Chondrocyte (in vitro differentiated cells): ENCODE data around the gene ACADM. TPM values are rescaled to one million over a fixed set of nuclear protein-coding genes. Genes with fewer than 3 reads are reported as not detected.
"Not testable (repeated sequence)": the region's sequence is repeated elsewhere in the genome, so short reads cannot be mapped to it uniquely, and the experiment has no call there.

Experiments used
- DNase-seq: peaks from one replicate; pipeline ENCODE4 v3.0.0; 2021; ENCODE audit warnings: mixed read lengths, low spot score
- H3K27ac Mint-ChIP-seq: one replicate; pipeline ENCODE4 v1.8.0; 2021; ENCODE audit warnings: mild to moderate bottlenecking, moderate library complexity, mixed read lengths; ENCODE audit not compliant: unreplicated experiment
- H3K27me3 Mint-ChIP-seq: 2 replicates; pipeline ENCODE4 v1.8.0; 2021; ENCODE audit warnings: low read depth, mixed read lengths
- H3K36me3 Mint-ChIP-seq: 2 replicates; pipeline ENCODE4 v1.8.0; 2021; ENCODE audit warnings: low read depth, mixed read lengths
- H3K4me1 Mint-ChIP-seq: 2 replicates; pipeline ENCODE4 v1.8.0; 2021; ENCODE audit warnings: low read depth, mild to moderate bottlenecking, mixed read lengths
- H3K4me3 Mint-ChIP-seq: one replicate; pipeline ENCODE4 v1.8.0; 2021; ENCODE audit warnings: mild to moderate bottlenecking, moderate library complexity, mixed read lengths; ENCODE audit not compliant: unreplicated experiment
- H3K9me3 Mint-ChIP-seq: 2 replicates; pipeline ENCODE4 v1.8.0; 2021; ENCODE audit warnings: low read depth, mixed read lengths
- CTCF ChIP-seq: fragments of 200-600 bp; sonication (generic); IDR thresholded peaks from 2 replicates; pipeline ENCODE4 v1.5.0; 2021; ENCODE audit warnings: antibody characterized with exemption, mild to moderate bottlenecking, moderate library complexity
- long read RNA-seq: library from polyadenylated mRNA; stranded (forward); transcript quantifications from one replicate; pipeline ENCODE4 v2.0.0, GENCODE V29; 2021
- total RNA-seq: library from RNA; stranded (reverse); gene quantifications from 3 replicates; pipeline ENCODE4 v1.2.1, GENCODE V29; 2021

Gene ACADM
- 34.7 to 46.2 TPM (median 35.2 TPM) in 3 replicates for total RNA-seq
- long read RNA-seq, transcript ACADM-218 (11 exons, 2,535 nt), result minor isoform, 5 of 61 reads
- long read RNA-seq, transcript ACADM-202 (12 exons, 2,619 nt), result major isoform, 45 of 61 reads
- long read RNA-seq, partial matches to known transcripts, result 1 of 61 reads
- long read RNA-seq, other reads (novel, unspliced or antisense), result 6 of 61 reads

GRCh38 chr1:75724472-75725022, at the start of gene ACADM:
Gene ACADM (plus strand): TSS chr1:75724709. CDS start chr1:75724788, 79 bp downstream.
- no peaks in the 10 kb centered on the region for H3K9me3 Mint-ChIP-seq
- no peak for TF ChIP-seq CTCF
- peak within 1 kb of the TSS; percentile 96 for H3K4me3 Mint-ChIP-seq
- peak within 1 kb of the TSS; percentile 96 for H3K27ac Mint-ChIP-seq
- no peaks in the 10 kb centered on the region for H3K27me3 Mint-ChIP-seq
- peaks cover 39% of the 10 kb centered on the region for H3K4me1 Mint-ChIP-seq
- H3K36me3 Mint-ChIP-seq, result no peaks in the 10 kb centered on the region
- no peak for DNase-seq

- Mint-ChIP-seq H3K4me1 (no peaks in the 10 kb centered on the region), H3K36me3 (no peaks in the 10 kb centered on the region), H3K9me3 (peaks cover 3% of the 10 kb centered on the region), H3K4me3 (peak overlapping the region; percentile 51), H3K27me3 (peaks cover 8% of the 10 kb centered on the region), H3K27ac (no peak overlapping the region)
- DNase-seq, result no peak
- no peak for TF ChIP-seq CTCF
These were observed 47.1 kb upstream of the ACADM start for GRCh38 chr1:75677443-75677842.

- not testable (repeated sequence) for H3K27me3 Mint-ChIP-seq, H3K9me3 Mint-ChIP-seq, H3K36me3 Mint-ChIP-seq, H3K4me1 Mint-ChIP-seq, DNase-seq, H3K27ac Mint-ChIP-seq
- peak overlapping the region; percentile 51 for H3K4me3 Mint-ChIP-seq
These were observed 46.5 kb upstream of the ACADM start for GRCh38 chr1:75677964-75678363.

- Mint-ChIP-seq H3K9me3 (peaks cover 6% of the 10 kb centered on the region), H3K36me3 (no peaks in the 10 kb centered on the region), H3K4me1 (no peaks in the 10 kb centered on the region), H3K27ac (no peak overlapping the region), H3K4me3 (no peak overlapping the region), H3K27me3 (peaks cover 9% of the 10 kb centered on the region)
- TF ChIP-seq CTCF, result no peak
- no peak for DNase-seq
These were observed 34.0 kb upstream of the ACADM start for GRCh38 chr1:75690547-75690946.

- H3K36me3 Mint-ChIP-seq, result no peaks in the 10 kb centered on the region
- no peaks in the 10 kb centered on the region for H3K4me1 Mint-ChIP-seq
- no peak overlapping the region for H3K27ac Mint-ChIP-seq
- H3K4me3 Mint-ChIP-seq, result no peak overlapping the region
- no peak for DNase-seq
- no peak for TF ChIP-seq CTCF
- H3K27me3 Mint-ChIP-seq, result peaks cover 5% of the 10 kb centered on the region
- peaks cover 4% of the 10 kb centered on the region for H3K9me3 Mint-ChIP-seq
These were observed 31.0 kb upstream of the ACADM start for GRCh38 chr1:75693551-75693950.

- Mint-ChIP-seq H3K36me3 (no peaks in the 10 kb centered on the region), H3K4me3 (no peak overlapping the region), H3K4me1 (no peaks in the 10 kb centered on the region), H3K27ac (no peak overlapping the region), H3K9me3 (no peaks in the 10 kb centered on the region), H3K27me3 (peaks cover 11% of the 10 kb centered on the region)
- no peak for TF ChIP-seq CTCF
- no peak for DNase-seq
These were observed 28.5 kb upstream of the ACADM start for GRCh38 chr1:75696000-75696399.
